Activated CD8-positive, alpha-beta memory T cell treated with anti-CD3 and anti-CD28 coated beads, Interleukin-2, amount 50 U/mL, for 4 hours (primary cell): ENCODE results near the gene SCRG1.

ENCODE experiments used
- DNase-seq: peaks from one replicate; pipeline ENCODE4 v3.0.0-alpha.2; 2020

The SCRG1 gene

DNA sequence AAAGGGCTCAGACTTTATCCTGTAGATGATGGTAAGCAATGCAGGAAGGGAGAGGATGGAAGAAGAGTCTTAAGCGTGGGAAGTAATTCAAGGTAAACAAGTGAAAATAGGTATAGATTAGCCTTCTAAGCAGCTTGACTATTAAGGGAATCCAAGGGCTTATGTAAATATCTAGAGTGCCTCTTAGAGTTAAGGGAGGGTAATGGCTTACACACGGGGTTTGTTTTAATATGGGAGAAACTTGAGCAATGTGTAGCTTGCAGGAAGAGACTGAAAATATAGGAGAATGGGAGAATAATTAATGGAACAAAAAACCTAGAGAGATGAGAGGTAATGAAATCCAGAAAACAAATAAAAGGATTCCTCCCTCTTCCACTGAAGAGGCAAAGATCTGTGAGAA is 41.0 kb downstream of the SCRG1 start:
- DNase-seq, result no peak

DNA sequence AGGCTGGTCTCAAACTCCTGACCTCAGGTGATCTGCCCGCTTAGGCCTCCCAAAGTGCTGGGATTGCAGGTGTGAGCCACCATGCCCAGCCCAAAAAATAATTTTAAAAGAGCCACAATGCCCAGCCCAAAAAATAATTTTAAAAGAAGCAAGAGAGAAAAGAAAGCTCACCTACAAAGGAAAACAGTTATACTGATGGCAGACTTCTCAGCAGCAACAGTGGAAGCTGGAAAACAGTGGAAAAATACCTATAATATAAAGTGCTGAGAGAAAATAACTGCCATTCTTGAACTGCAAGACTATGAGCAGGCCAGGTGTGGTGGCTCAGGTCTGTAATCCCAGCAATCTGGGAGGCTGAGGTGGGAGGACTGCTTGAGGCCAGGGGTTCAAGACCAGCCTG is 51.4 kb downstream of the SCRG1 start:
- no peak for DNase-seq

- no peak for DNase-seq
These were observed 52.8 kb downstream of the SCRG1 start for GRCh38 chr4:173346074-173346473.

DNA sequence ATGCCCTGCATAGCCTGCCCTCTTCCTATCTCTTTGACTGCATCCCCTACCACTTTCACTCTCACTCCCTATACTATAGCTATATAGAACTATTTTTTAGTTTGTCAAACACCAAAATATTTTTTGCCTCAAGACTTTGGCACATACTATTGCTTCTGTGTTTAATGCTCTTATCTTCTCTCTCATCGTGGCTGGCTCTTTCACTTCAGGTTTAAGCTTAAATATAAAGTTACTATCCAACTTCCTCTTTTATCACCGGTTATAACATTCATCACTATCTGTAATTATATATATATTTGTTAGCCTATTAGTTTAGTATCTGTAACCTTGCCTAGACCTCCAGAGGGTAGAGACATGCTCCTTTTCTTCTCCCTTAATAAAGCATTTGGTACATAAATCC is 53.3 kb downstream of the SCRG1 start:
- no peak for DNase-seq

DNA sequence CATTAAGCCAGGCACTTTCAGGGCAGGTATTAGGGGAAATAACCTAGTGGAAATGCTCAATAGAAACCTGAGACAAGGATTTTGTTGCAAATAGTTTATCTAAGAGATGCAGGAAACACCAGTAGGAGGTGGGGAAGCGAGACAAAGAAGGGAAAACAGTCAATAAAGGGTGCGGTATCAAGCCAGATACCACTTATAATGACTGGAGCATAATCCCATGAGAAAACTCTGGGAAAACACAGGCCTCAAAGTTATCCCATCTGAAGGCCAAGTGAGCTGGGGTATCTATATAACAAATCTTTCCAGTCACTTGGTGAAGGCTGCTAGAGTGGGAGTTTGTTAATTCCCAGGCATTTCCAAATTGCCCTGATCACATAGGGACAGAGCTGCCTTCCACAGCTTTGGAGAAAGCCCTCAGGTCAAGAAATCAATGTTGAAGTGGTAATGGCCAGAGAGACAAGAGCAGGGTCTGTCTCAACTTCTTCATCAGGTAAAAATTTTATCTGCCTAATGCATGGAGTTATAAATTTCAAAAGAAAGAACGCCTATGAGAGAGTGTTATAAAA is 55.0 kb downstream of the SCRG1 start:
- DNase-seq, result no peak

- DNase-seq, result no peak
These were observed 61.5 kb downstream of the SCRG1 start for GRCh38 chr4:173337463-173337862.

- DNase-seq, result peak; percentile 16
These were observed 63.8 kb downstream of the SCRG1 start for GRCh38 chr4:173334891-173335752.
